Hematopoietic multipotent progenitor cell (in vitro differentiated cells): Measurements from ENCODE around the gene PLTP. TPM values are rescaled to one million over a fixed set of nuclear protein-coding genes. Genes with fewer than 3 reads are reported as not detected.
A peak's percentile ranks its signal among the peaks of the same experiment; 100 is the strongest.
"Not testable (repeated sequence)": the region's sequence is repeated elsewhere in the genome, so short reads cannot be mapped to it uniquely, and the experiment has no call there.

Experiments
- DNase-seq, 3 donors: peaks; one replicate each; pipeline ENCODE4 v3.0.0-alpha.2; 2011 to 2015; ENCODE audit warnings: low read depth in 2 of 3, low spot score in 2 of 3
- total RNA-seq: library from RNA; depleted of rRNA; stranded (reverse); fragments of >200 nt; gene quantifications from one replicate; pipeline ENCODE4 v1.2.3, GENCODE V29; 2012

PLTP gene
- total RNA-seq, 1 donor, result 31.5 TPM

DNA sequence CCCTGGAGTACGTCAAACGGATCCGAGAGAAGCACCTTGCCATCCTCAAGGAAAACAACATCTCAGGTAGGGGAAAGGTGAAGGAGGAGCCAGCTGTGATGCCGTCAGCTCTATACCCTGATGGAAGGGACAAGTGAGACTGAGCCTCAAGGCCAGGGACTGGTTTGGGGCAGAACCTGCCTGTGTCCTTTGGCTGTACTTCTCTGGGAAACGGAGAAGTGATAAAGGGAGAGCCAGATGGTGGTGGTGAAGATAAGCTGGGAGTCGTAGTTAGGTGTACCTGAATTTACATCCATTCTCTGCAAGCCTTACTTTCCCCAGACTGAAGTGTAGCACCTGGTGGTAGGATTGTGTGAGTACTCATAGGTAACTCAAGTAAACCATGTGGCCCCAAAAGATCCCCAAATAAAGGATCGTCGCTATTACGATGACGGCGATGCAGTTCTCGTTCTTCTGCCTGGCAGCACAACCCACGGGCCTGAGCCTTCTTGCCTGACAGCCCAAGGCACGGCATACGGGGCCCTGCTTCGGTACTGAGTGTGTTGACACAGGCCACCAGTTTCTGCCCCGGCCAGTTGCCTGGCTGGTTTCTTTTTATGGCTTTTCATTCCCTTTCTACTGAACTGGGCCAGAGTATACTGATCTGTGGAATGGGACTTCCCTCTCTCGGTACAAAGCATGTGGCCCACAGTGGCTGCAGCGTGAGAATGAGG is 33.2 kb upstream of the PLTP start:
- DNase-seq, result no peak

DNA sequence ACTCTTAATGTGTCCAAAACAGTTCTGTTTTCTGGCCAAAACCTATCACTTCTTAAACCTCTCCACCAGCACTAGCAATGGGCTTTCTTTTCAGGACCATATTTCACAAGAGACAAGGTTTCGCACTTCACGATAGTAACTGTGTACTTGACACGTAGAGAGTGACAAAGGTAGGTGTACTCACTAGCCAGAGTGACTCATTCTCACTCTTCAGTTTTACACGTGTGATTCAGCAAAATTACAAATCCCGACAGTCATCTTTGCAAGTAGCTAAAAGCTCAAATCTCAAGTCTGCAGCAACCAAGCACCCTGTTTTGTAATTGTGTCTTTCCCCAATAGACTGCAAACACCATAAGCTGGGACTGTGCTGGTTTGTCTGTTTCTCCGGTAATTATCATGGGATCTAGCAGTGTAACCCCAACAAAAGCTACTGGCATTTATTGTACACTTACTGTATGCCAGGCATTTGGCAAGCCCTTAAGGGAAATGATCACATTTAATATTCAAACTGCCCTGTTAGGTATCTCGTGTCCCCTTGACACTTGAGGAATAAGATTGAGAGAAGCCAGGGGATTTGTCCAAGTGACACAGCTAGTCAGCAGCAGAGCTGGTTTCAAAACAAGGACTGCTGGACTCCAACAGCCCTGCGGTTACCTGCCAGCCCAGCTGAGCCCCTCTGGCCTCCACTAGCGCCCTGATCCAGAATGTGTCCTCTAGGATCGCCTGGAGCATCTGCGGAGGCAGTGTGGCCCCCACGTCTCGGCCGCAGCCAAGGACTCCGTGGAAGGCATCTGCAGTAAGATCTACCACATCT is 32.4 kb upstream of the PLTP start:
- DNase-seq, result no peak

DNA sequence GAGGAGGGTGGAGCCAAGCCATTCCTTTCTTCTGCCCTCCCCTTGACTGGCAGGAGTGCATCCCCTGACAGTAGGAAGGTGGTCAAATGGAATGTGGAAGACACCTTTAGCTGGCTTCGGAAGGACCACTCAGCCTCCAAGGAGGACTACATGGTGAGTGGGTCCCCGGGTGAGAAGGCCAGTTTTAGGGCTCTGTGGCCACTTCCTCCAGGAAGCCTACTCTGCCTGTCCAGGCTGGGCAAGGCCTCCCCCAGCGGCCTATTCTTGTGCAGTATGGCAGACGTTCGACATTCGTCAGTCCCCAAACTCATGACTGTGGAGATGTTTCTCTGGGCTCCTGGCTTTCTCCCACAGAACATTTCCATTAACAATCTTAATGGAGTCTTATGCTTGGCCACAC is 31.7 kb upstream of the PLTP start:
- DNase-seq, result no peak

DNA sequence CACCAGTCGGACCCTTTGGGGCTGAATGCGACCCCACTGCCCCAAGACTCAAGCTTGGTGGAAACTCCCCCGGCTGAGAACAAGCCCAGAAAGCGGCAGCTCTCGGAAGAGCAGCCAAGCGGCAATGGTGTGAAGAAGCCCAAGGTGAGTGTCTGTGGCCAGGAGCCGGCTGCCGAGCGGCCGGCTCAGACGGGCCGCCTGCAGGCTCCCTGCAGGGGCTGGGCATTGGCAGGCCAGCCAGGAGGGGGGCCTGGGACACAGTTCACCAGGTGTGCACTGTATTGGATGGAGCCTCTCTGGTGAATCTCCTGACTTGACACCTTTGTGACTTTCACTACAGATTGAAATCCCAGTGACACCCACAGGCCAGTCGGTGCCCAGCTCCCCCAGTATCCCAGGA is 28.5 kb upstream of the PLTP start:
- no peak for DNase-seq

DNA sequence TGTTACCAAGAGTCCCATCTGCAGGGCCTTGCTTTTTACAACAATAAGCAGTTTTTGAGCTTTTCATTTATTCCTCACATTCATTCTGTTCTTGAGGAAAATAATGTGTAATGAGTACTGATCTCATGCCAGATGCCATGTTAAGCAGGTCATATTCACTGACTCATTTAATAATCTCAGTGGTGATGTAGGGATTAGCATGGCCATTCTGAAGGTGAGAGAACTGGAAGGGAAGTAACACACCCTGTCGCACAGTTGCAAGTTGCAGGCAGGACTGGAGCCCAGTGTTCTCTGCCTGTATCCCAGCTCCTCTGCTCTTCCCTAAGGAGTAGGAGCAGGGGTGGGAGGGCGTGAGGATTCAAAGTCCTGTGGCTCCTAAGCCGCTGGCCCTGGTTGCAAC is 28.1 kb upstream of the PLTP start:
- DNase-seq, result no peak

DNA sequence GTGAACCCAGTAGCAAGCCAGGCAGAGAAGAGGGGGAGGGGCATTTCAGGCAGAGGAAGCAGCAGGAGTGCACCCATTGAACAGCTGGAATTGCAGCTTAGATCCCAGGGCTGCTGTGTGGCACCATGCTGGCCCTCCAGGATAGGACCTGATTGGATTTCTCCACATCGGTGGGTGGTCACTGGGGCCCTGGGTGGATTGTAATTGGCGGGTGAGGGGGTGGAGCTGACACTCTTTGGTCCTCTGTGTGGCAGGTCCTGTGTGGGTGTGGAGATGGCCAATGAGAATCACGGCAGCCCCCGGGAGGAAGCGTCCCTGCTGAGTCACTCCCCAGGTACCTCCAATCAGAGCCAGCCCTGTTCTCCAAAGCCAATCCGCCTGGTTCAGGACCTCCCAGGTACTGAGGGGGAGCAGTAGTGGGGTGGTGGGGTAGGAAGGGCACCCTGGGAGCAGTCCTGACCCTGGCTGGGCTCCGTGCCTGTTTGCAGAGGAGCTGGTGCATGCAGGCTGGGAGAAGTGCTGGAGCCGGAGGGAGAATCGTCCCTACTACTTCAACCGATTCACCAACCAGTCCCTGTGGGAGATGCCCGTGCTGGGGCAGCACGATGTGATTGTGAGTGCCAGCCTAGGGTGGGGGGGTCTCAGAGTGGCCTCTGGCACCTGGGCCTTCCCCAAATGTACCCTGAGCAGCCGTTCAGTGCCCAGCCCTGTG is 26.9 kb upstream of the PLTP start:
- no peak for DNase-seq

DNA sequence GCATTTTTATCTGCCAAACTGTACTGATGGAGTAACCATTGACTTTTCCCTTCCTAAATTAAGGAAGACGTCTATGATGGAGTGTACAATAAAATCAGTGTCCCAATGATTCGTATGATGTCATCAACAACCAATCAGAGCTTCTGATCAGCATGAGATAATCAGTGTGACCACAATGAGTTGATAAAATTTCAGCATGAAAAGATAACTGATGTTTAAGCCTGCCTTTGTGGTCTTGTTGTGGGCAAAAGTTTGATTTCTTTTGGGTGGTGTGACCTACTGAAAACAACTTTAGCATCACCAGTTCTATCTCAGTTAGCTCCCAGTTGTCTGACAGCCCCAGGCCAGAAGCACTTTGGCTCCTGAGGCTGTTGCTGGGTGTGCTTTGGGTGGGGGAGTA is 25.8 kb upstream of the PLTP start:
- DNase-seq, result no peak

DNA sequence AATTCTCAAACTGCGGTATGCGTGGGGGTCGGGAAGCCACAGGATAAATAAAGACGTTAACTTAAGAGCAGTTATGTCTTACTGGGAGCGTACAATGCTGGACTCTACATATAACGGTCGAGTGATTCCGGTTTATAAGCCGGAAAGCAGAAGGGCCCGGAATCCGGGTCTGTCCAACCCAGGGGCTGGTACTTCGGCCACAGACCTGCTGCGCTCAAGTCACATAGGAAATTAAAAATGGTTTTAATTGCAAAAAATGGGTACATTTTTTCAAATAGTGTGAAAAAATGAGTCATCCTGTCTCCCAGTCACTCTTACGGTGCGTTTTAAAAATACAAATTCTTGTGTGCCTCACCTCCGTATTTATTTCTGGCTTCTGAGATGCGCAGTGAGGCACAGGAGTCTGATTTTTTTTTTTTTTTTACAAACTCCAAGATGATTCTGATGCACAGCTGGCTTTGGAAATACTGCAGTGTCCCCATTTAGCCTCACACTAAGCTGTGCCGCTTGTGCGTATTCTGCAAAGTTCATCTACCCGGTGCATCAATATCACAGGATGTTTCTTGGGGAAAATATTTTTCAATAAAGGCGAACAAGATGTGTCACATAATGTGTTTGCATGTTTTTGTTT is 23.6 kb upstream of the PLTP start:
- DNase-seq, result no peak

DNA sequence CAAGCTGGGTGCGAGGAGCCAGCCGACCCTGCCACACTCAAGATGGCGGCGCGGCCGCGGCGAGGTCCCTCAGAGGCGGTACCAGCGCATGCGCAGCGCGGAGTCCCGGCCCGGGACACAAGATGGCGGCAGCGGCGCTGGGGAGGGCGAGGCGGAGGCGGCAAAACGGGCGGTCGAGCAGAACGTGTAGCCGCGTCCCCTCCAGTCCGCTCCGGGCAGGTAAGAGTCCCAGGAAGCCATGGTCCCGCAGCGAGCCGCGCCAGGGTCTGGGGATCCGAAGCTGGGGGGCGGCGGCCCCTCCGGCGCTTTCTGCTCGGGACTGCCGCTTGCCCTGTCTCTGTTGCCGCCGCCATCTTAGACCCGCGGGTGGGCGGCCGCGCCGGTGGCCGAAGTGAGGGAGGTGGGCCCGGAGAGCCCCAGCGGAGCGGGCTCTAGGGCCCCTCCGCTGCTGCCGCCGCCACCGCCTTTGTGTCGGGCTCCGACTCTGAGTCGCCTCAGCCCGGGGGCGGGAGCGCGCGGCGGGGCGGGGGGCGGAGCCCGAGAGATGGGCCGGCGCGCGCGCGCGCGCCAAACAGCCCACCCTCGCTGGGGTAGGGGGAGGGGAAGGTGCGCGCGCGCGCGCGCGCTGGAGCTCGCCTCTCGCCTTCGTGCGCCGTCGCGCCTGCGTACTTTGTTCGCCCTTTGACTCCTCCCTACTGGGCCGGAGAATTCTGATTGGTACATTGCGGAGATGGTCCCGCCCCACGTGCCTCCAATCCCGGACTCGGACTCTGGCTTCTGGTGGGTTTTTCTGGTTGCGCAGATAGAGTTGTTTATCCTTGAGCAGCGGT is 22.8 kb upstream of the PLTP start, which contains the start of gene PCIF1:
Gene PCIF1, plus strand, starts transcription at position 98 of the 830 bp plus-strand sequence. CDS start 4,317 bp downstream, outside the sequence.
- peak; percentile 99 to 100 (median 99) for DNase-seq

DNA sequence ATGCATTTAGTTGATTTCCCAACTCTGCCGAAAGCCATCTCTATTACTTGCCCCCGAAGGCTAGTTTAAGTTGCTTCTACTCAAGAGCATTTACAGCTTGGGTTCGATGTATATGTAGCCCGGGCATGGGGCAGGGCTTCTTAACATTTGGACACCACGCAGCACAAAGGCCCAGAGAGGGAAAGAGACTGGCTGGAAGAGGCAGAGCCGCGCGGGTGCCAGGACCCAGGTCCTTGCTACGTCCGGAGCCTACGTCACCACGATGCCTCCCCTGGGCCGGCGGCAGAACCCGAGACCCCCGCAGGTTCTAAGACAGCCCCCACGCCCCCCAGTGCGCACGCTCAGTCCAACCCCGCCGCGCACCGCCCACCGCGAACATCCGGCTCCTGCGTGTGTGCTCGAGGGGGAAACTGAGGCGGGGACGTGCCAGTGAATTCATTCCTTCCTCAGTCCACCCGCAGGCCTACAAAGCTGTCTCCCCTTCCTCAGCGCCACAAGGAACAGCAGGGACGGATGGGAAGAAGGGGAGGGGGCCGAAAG is 22.2 kb upstream of the PLTP start:
- DNase-seq, result peak; percentile 27 to 56 (median 36)

DNA sequence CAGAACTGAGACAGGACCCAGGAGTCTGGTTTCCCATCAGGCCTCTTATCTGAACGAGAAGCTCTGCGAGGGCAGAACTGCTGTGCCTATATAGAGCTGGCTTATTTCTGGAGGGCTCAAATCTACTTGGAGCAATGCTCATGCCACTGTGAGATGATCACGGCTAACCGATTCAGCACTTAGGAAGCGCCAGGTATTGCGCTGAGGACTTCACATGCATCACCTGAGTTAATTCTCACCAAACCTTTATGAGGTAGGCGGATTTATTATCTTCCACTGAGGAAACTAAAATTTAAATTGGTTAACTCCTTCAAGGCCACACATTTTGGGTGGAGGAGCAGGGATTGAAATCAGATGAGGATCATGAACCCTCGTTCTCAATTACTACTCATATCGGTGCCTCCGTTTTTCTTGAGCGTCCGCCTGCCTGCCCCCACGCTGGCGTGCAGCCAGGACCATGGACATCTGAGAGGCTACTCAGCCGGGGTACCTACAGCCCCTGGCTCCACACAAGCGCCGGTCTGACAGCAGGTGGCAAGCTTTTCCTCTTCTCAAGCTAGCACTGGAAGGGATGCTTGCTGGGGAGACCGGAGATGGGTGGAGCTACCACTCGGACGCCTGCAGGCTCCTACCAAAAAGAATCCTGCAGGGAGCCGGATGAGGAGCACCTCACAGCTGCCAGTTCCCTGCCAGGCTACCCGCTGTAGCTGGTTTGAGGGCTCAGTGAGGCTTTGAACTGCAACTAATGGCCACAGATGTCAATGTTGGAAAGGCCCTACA is 21.5 kb upstream of the PLTP start:
- DNase-seq, result peak in 2 of 3 donors; percentile 28 to 65

DNA sequence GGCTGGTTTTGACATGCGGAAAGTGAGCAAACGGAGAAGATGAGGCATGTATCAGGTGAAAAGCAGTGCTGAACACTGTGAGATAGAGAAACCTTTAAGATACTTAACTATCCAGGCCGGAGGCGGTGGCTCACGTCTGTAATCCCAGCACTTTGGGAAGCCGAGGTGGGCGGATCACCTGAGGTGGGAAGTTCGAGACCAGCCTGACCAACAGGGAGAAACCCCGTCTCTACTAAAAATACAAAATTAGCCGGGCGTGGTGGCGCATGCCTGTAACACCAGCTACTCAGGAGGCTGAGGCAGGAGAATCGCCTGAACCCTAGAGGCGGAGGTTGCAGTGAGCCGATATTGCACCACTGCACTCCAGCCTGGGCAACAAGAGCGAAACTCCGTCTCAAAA is 19.7 kb upstream of the PLTP start:
- DNase-seq, result not testable (repeated sequence)

DNA sequence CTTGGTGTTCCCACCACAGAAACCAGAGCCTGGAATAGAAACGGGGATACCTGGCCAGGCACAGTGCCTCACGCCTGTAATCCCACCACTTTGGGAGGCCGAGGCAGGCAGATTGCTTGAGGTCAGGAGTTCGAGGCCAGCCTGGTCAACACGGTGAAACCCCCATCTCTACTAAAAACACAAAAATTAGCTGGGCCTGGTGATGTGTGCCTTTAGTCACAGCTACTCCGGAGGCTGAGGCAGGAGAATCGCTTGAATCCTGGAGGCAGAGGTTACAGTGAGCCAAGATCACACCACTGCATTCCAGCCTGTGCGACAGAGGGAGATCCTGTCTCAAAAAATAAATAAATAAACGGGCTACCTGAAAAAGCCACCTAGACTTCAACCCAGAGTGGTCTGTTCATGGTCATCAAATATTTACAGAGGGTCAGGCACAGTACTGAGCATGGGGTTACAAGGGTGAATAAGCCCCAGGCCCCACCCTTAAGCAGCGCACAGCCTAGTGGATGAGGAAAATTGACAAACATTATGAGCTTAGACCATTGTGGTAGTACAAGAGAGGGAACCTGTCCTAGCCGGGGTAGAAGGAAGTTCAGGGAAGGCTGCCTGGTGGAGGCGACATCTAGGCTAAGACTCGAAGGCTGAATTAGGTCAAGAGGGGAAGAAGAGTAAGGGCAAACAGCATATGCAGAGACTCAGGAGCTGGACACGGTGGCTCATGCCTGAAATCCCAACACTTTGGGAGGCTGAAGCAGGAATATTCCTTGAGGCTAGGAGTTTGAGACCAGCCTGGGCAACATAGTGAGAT is 15.3 kb upstream of the PLTP start:
- no peak for DNase-seq

DNA sequence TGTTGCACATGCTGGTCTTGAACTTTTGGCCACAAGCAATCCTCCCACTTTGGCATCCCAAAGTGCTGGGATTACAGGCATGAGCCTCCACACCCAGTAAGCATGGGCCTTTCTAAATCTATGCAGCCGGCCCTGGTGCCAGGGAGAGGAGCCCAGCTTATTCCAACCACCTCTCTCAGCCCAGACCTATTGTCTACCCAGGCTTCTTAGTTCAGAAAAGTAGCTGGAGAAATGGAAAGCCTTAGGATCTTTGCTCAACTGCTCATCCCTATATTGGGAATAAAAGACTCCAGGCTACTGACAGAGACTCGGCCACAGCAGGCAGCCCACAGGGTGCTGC is 14.7 kb upstream of the PLTP start:
- no peak for DNase-seq

DNA sequence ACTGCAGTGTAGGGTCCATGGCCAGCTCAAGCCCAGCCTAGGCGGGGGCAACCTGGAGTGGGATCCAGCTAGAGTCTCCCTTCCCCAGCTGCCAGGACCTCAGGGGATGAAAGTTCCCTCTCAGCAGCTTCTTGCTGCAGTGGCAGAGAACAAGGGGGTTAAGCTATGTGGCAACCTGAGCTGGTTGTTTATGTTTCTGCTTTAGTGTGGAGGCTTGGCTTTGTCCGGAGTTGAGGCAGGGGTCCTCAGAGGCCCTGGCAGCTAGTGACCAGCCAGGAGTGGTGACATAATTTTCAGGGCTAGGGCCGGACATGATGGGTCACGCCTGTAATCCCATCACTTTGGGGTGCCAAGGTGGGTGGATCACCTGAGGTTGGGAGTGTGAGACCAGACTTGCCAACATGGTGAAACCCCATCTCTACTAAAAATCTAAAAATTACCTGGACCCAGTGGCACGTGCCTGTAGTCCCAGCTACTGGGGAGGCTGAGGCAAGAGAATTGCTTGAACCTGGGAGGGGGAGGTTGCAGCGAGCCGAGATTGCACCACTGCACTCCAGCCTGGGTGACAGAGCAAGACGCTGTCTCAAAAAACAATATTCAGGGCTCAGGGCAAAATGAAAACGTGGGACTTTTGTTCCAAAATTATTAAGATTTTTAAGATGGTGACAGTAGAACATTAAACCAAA is 14.0 kb upstream of the PLTP start:
- no peak for DNase-seq

DNA sequence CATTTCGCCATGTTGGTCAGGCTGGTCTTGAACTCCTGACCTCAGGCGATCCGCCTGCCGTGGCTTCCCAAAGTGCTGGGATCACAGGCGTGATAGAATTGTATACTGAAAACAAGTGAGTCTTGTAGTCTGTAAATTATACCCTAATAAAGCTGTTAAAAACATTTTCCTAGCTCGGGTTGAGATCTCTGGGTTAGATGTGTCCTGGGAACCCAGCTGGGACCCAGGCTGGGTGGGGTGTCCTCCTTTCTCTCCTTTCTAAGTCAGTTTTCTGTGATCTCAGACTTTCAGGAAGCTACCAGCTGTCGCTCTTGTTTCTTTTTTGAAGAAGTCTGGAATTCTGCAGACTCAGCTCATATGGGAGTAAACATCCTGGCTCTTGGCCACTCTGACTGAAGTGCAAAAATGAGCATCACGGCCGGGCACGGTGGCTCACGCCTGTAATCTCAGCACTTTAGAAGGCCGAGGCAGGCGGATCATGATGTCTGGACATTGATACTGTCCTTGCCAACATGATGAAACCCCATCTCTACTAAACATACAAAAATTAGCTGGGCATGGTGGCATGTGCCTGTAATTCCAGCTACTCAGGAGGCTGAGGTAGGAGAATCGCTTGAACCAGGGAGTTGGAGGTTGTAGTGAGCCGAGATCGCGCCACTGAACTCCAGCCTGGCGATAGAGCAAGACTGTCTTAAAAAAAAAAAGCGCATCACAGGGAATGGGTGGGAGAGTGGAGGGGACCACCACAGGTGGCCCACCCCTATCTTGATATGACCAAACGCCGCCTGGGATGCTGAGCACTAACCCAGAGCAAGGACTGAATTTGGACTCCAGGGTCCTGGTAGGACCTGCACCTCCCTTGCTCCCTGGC is 12.7 kb upstream of the PLTP start:
- no peak for DNase-seq
